Pancreas (tissue), 10 donors: ENCODE measurements around the gene SYP. TPM values are rescaled to one million over a fixed set of nuclear protein-coding genes. Genes with fewer than 3 reads are reported as not detected.
A peak's percentile ranks its signal among the peaks of the same experiment; 100 is the strongest.

Experiments
- ATAC-seq, 4 donors: fragments of 200-7000 bp; cut with Tn5 transposase; one replicate each; pipeline versions ENCODE4 v1.8.0 to v1.9.1; 2020; ENCODE audit warnings: mild to moderate bottlenecking in 4 of 4, moderate library complexity in 4 of 4
- DNase-seq, 6 donors: peaks; one replicate each; pipeline ENCODE4 v3.0.0-alpha.2; 2020
- FAIRE-seq: peaks from 2 replicates; lab custom pipeline; 2012; peaks lifted over from hg19 to GRCh38; lab: Jason Lieb, UNC
- H3K27ac ChIP-seq, 4 donors: fragments of 200-600 bp; sonication (generic); 1 replicate in 3 of 4; 2 replicates in 1 of 4; pipeline versions ENCODE4 v1.5.0 to v1.8.0; 2020
- H3K27me3 ChIP-seq, 4 donors: fragments of 200-600 bp; one replicate each; pipeline ENCODE4 v1.8.0; 2021
- H3K36me3 ChIP-seq, 3 donors: fragments of 200-600 bp; sonication (generic) in 1 of 3; one replicate each; pipeline versions ENCODE4 v1.5.0 to v1.8.0; 2020 to 2021
- H3K4me1 ChIP-seq, 3 donors: fragments of 200-600 bp; one replicate each; pipeline ENCODE4 v1.8.0; 2021
- H3K4me3 ChIP-seq, 4 donors: fragments of 200-600 bp; sonication (generic) in 2 of 4; one replicate each; pipeline versions ENCODE4 v1.5.0 to v1.8.0; 2020 to 2021
- H3K9me3 ChIP-seq, 4 donors: fragments of 200-600 bp; one replicate each; pipeline ENCODE4 v1.8.0; 2021
- WGBS, 2 donors: extraction: QIAGEN DNeasy Blood & Tissue Kit; methylation state at CpG; one replicate each; pipeline ENCODE4 v1.1.7; 2013; 5-methylcytosine and 5-hydroxymethylcytosine counted together
- intact Hi-C, 3 donors: fragments of 100-400 bp; cut with DNase I; formaldehyde crosslinking; loops; one replicate each; pipeline versions ENCODE4 v1.11.1 to v1.14.2; 2022
- polyA plus RNA-seq, 2 donors: library from polyadenylated mRNA; stranded (reverse); fragments of 200-250 nt; gene quantifications; one replicate each; pipeline ENCODE4 v1.2.3, GENCODE V29; 2013
- total RNA-seq, 6 donors: library from RNA; stranded (reverse); fragmentation: NEBNext Ultra II Directional in 4 of 6; extraction: Animal tissue kit (Norgen Biotek cat#: 25700) in 4 of 6; gene quantifications; one replicate each; pipeline versions ENCODE4 v1.2.1 to v1.2.4, GENCODE V29; 2021 to 2023
- TF ChIP-seq, protein P1 (sequence below), 4 donors: fragments of 200-600 bp; sonication (generic) in 3 of 4; IDR thresholded peaks; one replicate each; pipeline versions ENCODE4 v1.5.0 to v1.8.0; 2021; ENCODE audit warnings: antibody characterized with exemption in 4 of 4
- donor health status: healthy with polysubstance abuse.
- donor health status: DM: no; HTN: no; CAD: no; lungs with moderate emphysema.
- donor health status: DM: no; HTN: no; CAD: no.
- donor health status: control.
- donor health status: control.
- donor health status: Bipolar disorder and iron deficiency.
- donor health status: DM: yes; HTN: yes; CAD: no.
- donor health status: DM: no; HTN: no; CAD: no.
- donor health status: DM: no; HTN: no; CAD: no.
- donor health status: DM: yes; HTN: yes; CAD: no.

SYP gene
- total RNA-seq (1 to 10 TPM; 2.0 to 9.8 (median 4.2) TPM), polyA plus RNA-seq (10 to 100 TPM; 13.4 to 41.7 TPM)

DNA sequence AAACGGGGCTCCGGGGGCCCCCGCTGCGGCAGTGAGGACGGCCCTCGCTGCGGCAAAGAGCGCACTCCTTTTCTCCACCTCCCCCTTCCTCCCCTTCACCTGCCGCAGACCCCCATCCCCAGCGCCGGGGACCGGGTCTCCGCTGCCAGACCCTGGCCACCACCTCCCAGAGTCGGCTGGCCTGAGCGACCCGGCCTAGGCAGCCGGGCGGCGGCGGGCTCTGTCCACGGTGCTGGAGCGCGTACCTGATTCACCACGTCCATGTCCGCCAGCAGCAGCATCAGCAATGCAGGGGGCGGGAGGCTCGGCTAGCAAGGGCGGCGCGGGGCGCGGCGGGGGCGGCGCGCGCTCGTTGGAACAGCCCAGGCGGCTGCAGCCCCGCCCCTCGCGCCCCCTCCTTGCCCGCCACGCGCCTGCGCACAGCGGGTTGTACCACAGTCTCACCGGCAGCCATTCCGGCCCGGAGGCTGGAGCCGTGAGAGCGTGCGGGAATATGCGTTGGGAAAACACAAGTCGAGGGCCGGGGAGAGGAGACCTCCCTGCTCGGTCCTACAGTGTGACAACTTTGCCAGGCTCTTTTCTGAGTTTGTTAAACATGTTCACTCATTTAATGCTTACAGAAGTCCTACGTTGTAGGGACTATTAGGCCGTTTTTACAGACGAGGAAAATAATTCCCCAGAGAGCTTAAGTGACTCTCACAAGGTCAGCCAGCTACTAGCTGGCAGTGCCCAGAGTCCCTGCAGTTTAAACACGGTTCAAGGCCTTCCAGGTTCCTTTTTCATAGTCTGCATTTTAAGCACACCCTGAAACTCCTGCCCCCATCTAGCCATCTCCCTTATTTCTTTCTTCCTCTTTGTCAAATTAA lies at the start of gene SYP:
TSS of gene SYP (minus strand) at position 288 of the 866 bp plus-strand sequence. CDS start at position 281, 7 bp downstream.
- H3K4me3 ChIP-seq, result peak within 1 kb of the TSS in 2 of 4 donors; percentile 29 to 41
- H3K9me3 ChIP-seq, result no peaks in the 10 kb centered on the region
- WGBS, 2 donors, result 1 to 41% methylated on average over 42 to 61 of the region's 61 CpGs
- peaks cover 0 to 5% (median 4%) of the 10 kb centered on the region in 3 donors for H3K4me1 ChIP-seq
- FAIRE-seq (no peak), ATAC-seq (peak; percentile 93 to 94 (median 94)), DNase-seq (peak; percentile 84 to 96 (median 91))
- H3K27me3 ChIP-seq, result no peaks in the 10 kb centered on the region
- H3K27ac ChIP-seq, result peak within 1 kb of the TSS; percentile 17 to 75 (median 56)
- TF ChIP-seq, protein P1, sequence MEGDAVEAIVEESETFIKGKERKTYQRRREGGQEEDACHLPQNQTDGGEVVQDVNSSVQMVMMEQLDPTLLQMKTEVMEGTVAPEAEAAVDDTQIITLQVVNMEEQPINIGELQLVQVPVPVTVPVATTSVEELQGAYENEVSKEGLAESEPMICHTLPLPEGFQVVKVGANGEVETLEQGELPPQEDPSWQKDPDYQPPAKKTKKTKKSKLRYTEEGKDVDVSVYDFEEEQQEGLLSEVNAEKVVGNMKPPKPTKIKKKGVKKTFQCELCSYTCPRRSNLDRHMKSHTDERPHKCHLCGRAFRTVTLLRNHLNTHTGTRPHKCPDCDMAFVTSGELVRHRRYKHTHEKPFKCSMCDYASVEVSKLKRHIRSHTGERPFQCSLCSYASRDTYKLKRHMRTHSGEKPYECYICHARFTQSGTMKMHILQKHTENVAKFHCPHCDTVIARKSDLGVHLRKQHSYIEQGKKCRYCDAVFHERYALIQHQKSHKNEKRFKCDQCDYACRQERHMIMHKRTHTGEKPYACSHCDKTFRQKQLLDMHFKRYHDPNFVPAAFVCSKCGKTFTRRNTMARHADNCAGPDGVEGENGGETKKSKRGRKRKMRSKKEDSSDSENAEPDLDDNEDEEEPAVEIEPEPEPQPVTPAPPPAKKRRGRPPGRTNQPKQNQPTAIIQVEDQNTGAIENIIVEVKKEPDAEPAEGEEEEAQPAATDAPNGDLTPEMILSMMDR (IDR thresholded peaks at IDR 0.05), result no peak
- intact Hi-C loops, result no loop called here
- no peaks in the 10 kb centered on the region for H3K36me3 ChIP-seq

DNA sequence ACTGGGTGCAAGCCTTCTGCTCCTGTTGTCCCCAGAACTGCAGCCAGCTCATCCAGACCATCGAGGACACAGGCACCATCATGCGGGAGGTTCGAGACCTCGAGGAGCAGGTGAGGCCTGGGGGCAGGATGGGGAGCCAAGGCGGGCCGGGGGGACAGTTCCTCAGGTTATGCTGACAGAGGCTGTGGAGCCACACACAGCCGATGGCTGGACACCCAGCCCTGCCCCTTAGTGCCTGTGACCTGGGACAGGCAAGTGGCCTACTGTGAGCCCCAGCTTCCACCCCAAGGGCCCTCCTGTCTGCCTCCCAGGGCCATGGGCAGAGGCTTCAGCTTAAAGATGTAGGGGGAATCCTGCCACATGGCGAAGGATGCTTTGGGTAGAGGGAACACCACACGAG lies 49.6 kb upstream of the SYP start:
- peak in 1 of 6 donors; percentile 64 for DNase-seq
- no peaks in the 10 kb centered on the region for H3K27me3 ChIP-seq
- no peak for FAIRE-seq
- intact Hi-C loops, result no loop called here
- 77 to 90% methylated on average over 9 of the region's 9 CpGs for WGBS, 2 donors
- TF ChIP-seq, protein P1 (IDR thresholded peaks at IDR 0.05), result no peak
- H3K4me3 ChIP-seq, result no peak overlapping the region
- H3K9me3 ChIP-seq, result no peaks in the 10 kb centered on the region
- no peak for ATAC-seq
- no peak overlapping the region for H3K27ac ChIP-seq
- no peaks in the 10 kb centered on the region for H3K4me1 ChIP-seq
- no peaks in the 10 kb centered on the region for H3K36me3 ChIP-seq

DNA sequence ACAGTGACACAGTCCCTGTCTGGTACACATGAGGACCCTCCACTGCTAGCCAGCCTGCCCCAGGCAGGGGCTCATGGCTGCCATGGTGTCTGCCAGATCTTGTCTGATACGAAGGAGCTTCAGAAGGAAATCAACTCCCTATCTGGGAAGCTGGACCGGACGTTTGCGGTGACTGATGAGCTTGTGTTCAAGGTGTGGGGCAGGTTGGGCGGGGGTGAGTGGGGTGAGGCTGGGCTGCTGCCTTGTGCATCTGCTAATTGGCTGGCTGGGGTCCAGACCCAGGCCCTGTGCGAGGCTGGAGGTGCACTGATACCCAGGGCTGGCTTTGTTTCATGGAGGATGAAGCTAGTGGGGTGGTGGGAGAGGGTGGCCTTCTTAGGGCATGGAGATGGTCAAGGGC lies 49.1 kb upstream of the SYP start:
- no peak overlapping the region for H3K4me3 ChIP-seq
- intact Hi-C loops, result no loop called here
- TF ChIP-seq, protein P1 (IDR thresholded peaks at IDR 0.05), result no peak
- no peaks in the 10 kb centered on the region for H3K9me3 ChIP-seq
- H3K27me3 ChIP-seq, result no peaks in the 10 kb centered on the region
- FAIRE-seq, result no peak
- no peaks in the 10 kb centered on the region for H3K4me1 ChIP-seq
- no peaks in the 10 kb centered on the region for H3K36me3 ChIP-seq
- ATAC-seq, result no peak
- no peak overlapping the region for H3K27ac ChIP-seq
- DNase-seq, result peak in 1 of 6 donors; percentile 76
- 86 to 90% methylated on average over 6 of the region's 6 CpGs for WGBS, 2 donors

DNA sequence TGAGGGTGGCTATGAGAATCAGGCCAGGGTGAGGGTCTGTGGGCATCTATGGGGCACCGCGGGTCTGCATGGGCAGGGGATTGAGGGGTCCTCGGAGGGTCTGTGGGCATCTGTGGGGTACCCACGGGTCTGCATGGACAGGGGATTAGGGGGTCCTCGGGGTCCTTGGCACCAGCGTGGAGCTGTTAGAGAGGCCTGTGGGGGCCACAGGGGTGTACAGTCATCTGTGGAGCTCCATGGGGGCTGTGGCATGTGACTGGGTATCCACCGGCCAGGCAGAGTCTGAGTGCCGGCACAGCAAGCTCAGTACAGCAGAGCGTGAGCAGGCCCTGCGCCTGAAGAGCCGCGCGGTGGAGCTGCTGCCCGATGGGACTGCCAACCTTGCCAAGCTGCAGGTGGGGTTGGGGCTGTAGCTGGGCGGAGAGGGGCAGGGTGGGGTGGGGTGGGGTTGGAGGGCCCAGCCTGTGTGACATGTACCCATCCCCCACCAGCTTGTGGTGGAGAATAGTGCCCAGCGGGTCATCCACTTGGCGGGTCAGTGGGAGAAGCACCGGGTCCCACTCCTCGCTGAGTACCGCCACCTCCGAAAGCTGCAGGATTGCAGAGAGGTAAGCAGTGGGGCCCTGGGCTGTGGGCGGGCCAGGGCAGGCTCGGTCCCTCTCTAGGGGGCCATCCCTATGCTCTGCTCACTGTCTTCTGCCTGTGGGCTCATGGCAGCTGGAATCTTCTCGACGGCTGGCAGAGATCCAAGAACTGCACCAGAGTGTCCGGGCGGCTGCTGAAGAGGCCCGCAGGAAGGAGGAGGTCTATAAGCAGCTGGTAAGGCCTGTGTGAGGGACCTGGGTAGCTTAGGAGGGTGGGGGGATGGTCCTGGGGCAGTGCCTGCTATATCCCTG lies 48.2 kb upstream of the SYP start:
- H3K4me3 ChIP-seq, result no peak overlapping the region
- H3K36me3 ChIP-seq, result no peaks in the 10 kb centered on the region
- no peaks in the 10 kb centered on the region for H3K9me3 ChIP-seq
- WGBS, 2 donors, result 85 to 87% methylated on average over 27 to 28 of the region's 28 CpGs
- no peaks in the 10 kb centered on the region for H3K27me3 ChIP-seq
- no peak for ATAC-seq
- DNase-seq, result peak in 1 of 6 donors; percentile 69
- TF ChIP-seq, protein P1 (IDR thresholded peaks at IDR 0.05), result no peak
- H3K27ac ChIP-seq, result no peak overlapping the region
- no peaks in the 10 kb centered on the region for H3K4me1 ChIP-seq
- intact Hi-C loops, result no loop called here
- no peak for FAIRE-seq
